ENCODE measurements around the gene SRRM2.
"Not testable (repeated sequence)": the region's sequence is repeated elsewhere in the genome, so short reads cannot be mapped to it uniquely, and the experiment has no call there.

SRRM2 gene

DNA sequence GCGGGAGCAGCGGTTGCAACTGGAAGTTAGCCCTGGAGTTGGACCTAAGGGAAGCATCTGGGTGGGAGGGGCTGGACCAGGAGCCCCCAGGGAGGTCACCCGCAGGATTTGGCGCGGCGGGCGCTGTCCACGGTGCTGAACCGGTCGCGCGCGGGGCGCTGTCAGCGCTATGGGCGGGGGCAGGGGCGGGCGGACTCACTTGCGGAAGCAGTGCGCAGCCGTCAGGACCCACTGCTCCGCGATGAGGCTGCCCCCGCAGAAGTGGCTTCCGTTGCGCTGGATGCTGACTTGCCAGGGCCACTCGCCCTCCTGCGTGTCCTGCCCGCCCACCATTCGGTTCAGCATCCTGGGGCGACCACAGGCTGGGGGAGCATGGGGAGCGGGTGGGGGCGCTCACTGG is 36.9 kb upstream of the SRRM2 start:
- peak; percentile 60 to 84 (median 77) for DNase-seq

DNA sequence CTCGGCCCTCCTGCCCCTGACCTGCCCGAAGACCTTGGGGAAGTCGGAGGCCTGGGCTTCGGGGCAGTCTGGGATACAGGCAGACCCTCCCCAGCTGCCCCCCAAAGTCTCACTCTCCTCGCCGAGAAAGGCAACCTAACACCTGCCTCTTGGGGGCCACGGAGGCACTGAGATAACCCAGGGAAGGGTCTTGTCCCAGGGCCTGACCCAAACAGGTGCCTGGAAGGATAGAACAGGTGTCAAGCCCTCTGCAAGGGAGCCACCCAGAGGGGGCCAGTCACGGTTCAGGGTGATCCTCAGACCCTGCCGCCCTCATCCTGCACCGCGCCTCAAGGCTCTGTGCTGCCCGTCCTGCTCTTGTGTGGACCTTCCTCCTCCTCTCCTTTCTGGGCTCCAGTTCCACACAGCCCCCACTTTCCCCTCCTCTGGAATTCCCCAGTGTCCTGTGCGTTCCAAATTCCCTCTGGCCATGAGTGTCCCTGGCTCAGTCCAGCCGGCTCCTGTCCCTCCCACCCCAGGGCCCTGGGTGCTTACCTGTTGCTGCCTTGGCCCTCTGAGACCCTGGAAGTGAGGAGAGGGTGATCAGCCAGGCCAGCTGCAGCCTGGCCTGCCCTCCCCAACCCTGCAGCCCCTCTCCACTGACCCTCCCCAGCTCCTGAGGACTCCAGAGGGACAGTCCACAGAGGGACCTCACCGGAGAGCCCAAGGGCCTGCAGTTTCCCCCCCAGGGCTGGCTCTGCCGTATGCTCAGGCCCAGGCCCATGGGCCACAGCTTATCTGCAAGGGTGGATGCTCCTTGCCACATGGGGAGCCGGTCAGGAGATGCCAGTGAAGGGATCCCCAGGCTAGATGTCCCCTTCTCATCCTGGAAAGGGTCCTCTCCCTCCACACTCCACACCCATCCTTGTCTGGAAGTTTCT is 36.2 kb upstream of the SRRM2 start:
- no peak for DNase-seq

DNA sequence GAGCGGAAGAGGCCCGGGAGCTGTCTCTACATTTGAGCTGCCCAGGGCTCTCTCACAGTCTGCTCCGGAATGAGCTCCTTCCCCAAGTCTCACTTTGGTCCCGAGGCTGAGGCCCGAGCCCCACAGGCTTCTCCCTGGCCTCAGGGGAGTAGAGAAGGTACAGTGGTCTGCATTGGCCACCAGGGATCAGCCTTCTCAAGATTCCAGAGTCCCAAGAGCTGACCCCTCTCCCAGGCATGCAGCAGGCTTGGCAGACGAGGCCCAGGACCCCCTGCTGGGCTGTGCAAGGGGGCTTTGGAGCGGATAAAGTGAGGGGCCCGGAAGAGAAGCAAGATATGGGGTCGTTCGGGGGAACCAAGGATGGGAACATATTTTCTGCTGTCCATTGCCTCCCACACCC is 35.5 kb upstream of the SRRM2 start:
- no peak for DNase-seq

DNA sequence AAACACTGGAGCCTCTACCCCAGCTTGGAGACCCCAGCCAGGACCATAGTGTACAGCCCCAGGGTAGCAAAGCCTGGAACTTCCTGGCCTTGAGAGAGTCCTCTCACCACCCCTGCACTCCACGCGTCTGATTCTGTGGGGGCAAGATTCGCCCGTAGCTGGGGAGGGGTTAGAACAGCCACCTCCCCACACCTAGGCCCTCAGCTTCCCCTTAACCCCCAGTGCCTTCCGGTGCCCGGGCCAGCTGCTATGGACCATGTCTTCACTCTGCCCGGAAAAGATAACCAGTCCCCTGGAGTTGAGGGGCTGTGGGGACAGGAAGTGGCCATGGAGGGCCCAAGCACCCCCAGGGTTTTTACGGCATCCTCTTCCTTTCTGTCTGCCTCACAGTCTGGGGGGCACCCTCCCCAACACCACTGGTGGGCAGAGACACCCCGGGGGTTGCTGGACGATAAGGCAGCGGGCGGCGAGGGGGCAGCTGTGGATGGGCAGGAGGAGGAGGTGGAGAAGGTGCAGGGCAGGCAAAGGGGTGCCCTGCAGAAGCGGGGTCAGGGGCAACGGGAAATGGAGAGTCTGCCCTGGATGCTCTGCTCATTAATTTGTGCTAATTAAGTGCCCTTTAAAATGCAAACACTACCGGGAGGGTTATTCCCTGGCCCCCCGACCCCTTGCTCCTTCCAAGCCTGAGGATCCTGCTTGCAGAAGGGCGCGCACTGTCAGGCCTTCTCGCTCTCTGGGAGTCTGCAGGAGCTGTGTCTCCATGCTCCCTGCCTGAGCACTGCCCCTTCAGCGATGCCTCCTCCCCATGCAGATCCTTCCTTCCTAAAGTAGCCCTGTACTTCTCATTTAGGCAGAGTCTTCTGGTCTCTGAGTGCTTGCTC is 34.8 kb upstream of the SRRM2 start:
- DNase-seq, result no peak

DNA sequence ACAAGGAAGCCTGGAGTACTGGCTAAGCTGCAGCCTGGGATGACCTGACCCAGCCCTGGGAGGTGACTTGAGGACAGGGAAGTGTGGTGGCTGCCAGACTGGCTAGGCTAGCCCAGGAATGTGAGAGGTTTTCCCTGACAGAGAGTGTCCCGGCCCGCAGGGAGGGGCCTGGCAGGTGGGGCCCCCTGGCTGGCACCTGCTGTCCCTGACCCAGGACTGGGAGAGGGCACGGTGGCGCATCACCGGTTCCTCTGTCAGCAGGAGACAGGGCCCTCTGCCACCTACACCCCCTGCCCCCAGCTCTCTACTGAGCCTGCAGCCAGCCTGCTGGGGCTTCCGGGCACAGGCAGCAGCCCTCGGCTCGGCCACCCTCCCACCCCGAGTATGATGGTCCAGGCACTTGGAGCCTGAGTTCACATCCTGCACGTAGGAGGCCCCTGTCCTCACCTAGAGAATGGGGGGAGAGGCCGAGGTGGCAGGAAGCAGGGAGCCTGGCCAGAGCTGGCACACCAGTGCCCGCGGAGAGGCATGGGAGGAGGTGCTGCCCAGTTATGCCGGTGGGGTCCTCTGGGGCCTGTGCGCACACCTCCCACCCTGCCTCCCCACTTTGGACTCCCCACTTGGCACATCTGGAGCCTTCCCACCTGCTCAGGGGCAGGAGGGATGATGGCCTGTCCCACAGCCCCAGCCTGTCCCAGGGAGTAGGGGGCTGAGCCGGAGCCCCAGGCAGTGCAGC is 32.9 kb upstream of the SRRM2 start:
- no peak for DNase-seq

DNA sequence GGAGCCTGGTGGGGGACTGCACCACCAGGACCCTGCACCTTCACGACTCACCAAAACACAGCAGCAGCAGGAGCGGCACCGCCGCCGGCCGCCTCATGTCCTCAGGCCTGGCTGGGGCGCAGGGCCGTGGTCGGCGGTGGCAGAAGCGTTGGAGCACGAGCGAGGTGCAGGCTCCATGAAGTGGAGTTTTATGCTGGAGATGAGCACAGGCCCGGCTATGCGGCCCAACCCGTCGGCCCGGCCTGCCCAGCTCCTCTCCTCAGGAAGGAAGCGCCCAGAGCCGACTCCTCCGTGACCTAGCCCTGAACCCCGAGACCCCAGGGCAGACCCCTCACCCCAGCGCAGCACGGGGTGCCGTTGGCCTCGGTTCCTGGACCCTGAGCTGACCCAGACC is 32.4 kb upstream of the SRRM2 start, which contains the start of gene PRSS27:
TSS of gene PRSS27 (minus strand) at position 161 of the 394 bp plus-strand sequence. CDS start at position 97, 64 bp downstream.
- DNase-seq, result no peak

DNA sequence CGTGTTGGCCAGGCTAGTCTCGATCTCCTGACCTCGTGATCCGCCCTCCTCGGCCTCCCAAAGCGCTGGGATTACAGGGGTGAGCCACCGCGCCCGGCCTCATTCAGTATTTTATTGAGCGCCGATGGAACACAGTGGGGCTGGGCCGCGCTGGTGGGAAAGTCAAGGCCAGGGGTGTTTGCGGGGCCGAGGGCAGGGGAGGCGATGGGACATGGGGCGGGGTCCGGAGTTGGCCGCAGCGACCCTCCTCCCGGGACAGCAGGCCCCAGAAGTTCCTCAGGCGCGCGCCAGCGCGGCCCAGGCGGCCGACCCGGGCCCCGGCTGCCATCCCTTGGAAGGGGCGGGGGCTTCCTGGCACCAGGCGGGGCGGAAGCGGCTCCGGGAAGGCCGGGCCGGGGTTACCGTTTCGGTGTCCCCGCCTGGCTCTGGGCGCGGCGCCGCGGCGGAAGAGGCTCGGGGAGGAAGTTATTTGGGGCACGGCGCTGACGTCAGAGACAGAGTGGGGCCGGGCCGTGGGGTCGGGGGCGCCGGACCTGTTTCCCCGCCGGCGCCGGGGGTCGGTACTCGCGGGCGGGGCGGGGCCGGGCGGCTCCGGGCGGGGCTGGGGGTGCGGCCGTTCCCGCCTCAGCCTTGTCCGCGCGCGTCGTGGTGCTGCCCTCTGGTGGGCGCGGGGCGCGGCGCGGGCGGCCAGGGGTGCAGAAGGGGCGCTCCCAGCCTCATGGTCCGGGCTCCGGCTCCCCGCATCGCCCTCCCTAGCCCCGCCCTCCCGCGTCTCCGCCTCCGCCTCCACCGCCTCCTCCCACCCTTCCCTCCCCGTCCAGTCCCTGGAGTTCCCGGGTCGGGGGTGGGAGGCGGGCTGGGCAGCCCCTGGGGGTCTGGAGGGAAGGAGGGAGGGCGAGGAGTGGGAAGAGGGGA is 31.5 kb upstream of the SRRM2 start:
- peak; percentile 74 to 91 (median 84) for DNase-seq

DNA sequence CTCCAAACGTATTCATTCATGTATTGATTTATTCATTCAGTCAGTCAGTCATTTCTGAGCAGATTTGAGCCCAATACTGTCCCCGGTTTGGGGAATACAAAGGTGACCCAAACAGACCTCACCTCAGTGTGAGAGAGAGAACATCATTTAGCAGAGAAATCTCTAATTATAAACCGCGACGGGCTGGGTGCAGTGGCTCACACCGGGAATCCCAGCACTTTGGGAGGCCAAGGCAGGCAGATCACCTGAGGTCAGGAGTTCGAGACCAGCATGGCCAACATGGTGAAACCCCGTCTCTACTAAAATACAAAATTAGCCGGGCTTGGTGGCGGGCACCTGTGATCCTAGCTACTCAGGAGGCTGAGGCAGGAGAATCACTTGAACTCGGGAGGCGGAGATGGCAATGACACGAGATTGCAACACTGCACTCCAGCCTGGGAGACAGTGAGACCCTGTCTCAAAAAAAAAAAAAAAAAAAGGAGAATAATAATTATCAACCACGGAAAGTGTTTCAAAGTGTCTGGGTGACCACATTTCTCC is 30.7 kb upstream of the SRRM2 start:
- not testable (repeated sequence) for DNase-seq

DNA sequence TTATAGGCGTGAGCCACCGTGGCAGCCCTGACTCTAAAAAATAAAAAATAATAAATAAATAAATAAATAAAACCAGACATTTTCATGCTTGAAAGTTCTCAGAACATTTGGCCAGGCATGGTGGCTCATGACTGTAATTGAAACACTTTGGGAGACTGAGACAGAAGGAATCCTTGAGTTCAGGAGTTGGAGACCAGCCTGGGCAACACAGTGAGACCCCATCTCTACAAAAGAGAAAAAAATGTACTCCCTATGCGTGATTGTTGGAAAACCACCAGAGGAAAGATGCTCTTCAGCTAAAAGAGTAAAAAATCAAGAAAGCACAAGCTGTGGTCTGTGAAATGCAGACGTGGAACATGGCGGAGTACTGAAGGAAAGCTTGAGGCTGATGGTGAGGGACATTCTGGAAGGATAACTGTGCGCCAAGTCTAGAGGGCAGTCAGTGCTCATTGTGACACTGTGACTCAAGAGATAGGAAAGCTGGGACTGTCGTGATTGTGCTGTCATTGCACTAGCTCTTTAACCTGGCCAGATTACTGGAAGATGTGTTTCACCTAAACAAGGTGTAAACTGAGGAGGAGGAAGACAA is 28.3 kb upstream of the SRRM2 start:
- no peak for DNase-seq

DNA sequence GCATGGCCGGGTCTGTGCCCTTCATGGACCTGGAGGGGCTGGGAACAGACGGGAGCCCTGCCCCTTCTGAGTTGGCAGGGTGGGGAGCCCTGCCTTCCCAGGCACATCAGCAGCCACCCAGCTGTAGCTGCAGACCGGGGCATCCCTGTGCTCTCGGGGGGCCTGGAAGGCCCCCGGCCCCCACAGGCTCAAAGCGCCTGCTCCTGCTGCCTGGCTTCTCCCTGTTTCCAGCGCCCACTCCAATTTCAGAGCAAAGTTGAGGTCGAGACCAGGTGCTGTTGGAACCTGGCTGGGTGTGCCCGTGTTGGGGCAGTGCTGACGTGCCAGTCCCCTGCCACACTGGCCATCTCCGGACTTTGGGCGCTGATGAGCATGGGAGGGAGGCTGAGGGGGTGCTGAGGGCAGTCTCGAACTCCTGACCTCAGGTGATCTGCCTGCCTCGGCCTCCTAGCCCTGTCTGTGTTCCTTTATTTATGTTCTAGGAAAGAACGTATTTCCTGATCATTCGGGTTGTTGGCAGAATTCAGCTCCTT is 27.6 kb upstream of the SRRM2 start:
- DNase-seq, result no peak

DNA sequence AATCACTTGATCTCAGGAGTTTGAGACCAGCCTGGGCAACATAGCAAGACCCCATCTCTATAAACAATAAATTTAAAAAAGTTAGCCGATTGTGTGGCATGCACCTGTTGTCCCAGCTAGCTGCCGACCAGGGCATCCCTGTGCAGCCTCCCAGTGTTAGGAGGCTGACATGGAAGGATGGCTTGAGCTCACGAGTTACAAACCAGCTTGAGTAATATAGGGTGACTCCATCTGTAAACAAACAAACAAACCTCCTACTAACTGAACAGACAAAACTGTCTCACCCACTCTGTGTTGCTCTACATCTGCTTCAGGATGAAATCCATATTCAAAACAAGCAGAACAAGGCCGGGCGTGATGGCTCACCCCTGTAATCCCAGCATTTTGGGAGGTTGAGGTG is 25.5 kb upstream of the SRRM2 start:
- DNase-seq, result no peak

DNA sequence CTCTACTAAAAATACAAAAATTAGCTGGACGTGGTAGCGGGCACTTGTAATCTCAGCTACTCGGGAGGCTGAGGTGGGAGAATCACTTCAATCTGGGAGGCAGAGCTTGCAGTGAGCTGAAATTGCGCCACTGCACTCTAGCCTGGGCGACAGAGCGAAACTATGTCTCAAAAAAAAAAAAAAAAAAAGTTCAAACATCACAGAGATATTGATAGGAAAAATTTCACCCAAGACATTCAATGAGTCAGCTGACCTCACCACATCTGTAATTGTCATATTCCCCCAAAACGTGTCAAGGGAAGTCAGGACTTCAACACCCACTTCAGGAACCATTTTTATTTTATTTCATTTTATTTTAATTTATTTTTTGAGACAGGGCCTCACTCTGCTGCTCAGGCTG is 24.4 kb upstream of the SRRM2 start:
- DNase-seq, result no peak

DNA sequence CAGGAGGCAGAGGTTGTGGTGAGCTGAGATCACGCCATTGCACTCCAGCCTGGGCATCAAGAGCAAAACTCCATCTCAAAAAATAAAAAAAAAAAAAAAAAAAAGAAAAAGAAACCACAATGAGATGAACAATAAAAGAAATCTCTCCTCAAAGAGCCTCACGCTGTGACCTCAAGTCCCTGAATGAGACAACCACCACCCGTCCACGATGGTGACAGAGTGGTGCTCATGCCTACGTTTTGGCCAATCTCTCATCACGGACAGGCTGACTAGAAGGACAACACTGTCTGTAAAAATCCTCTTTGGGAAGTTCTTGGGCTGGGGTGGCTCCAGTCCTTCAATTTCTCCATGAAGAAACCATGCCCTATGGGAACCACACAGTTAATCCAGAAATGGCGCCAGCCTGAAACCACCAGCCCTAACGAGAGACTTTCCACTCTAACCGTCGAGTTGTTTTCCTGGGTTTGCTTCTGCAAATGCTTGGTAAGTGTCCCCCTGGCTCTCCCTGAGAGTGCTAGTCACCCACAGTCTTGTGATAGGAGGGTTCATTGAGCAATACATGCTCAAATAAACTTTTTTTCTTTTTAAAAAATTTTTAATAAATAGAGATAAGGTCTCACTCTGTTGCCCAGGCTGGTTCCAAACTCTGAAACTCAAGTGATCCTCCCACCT is 17.5 kb upstream of the SRRM2 start:
- no peak for DNase-seq

DNA sequence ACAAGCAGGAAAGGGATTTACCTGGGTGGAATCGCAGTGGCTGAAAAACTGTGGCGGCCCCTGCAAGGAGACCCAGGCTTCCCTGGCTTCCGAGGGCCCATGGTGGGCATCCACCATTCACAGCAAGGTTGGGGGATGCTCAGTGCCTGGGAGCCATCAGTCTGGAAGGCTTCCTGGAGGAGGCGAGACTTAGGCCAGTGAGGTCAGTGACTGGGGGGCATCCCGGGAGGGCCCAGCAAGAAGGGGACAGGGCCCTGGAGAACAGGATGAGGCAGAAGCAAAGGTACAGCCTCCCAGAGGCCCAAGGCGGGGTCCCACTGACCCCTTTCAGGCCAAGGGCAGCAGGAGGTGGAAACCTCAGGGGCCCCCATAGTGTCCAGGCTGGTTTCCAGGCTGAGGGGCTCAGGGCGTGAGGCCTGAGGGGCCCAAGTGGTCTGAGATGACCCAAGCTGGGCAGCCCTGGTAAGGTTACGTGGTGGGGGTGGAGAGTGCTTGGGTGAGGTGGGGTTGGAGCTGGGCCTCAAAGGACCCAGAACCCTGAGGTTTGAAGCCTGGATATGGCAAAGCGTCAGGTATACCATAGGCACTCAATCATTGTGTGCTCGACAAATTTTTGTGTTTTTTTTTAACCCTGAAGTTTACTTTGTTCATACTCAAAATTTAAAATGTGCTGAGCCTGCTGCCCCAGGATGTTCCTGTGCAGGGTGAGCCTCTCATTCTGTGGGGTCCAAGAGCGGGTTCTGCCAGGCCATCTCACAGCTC is 15.8 kb upstream of the SRRM2 start:
- DNase-seq, result no peak

DNA sequence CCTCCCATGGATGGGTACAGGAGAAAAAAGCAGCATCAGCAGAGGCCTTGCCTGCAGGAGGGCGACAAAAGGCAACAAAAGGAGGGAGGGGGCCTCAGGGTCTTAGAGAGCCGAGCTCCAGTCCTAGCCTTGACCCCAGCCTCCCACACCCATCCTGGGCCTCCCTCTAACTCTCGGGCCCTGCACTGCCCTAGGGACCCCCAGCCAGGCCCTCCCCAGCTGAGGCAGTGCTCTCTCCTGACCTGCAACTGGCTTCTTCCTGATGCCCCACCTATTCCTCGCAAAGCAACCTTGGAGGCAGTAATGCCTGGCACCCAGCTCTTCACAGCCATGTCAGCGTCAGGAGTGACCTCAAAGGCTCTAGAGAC is 15.2 kb upstream of the SRRM2 start:
- DNase-seq, result no peak

DNA sequence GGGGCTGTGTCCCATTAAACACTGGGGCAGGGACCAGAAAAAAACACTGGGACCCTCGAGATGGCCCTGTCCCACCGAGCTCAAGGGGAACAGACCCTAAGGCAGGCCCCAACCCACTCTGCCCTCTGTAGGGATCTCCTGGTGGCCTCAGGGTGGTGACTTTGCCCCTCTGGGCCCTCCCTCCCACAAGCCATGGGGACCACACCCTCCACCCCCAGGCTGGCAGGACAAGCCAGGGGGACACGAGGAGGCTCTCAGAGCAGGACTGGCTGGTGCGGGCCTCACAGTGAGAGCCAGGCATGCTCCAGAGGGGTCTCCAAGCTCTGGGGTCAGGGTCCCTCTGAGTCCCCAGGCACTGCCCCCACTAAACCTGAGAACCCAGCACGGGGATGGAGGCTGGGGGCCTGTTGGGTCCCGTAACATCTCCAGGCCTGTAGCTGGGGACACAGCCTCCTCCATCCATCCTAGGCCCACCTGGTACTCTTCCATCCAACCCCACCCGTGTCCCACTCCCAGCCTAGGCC is 14.5 kb upstream of the SRRM2 start:
- DNase-seq, result no peak

DNA sequence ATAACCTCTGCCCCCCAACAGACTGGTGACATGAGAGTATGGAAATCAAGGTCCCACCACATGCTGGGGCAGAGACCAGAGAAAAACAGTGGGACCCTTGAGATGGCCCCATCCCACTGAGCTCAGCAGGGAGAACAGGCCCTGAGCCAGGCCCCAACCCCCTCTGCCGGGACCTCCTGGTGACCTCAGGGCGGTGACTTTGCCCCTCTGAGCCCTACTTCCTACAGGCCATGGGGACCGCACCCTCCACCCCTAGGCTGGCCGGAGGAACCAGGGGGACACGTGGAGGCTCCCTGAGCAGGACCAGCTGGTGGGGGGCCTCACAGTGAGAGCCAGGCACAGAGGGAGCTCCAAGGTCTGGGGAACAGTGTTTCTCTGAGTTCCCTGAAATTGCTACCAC is 13.8 kb upstream of the SRRM2 start:
- DNase-seq, result no peak

DNA sequence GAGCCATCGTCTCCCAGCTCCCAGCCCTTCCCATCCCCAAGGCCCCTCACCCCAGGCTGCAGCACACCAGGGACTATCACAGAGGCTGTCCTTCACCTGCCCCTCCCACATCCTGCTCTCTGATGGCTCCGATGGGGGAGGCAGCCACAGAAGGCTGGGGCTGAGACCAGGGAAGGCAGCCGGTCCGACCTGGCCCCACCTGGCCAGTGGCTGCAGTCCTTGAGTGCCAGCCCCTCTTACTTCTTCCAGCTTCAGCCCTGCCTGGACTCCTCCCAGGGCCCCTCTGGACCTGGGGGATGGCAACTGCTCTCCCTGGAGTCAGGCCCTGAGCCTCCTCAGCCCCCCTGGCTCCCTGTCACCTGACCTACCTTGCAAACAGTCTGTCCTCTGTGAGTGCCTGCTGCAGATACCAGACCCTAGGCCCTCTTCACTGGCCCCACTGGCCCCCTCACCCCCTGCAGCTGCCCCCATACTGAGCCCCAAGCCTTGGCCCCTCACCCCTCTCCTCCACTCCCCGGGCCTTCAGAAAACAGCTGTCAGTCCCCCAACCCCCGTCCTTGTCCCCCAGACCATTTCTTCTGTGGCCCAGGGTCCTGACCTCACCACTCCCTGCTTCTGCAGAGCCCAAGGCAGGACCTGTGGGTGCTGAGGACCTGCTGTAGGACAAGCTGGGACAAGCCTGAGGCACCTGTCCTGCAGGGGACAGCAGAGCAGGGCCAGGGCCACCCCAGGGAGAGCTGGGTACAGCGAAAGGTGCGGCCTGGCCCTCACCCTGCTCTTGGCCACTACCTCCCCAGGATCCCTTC is 12.6 kb upstream of the SRRM2 start:
- no peak for DNase-seq

DNA sequence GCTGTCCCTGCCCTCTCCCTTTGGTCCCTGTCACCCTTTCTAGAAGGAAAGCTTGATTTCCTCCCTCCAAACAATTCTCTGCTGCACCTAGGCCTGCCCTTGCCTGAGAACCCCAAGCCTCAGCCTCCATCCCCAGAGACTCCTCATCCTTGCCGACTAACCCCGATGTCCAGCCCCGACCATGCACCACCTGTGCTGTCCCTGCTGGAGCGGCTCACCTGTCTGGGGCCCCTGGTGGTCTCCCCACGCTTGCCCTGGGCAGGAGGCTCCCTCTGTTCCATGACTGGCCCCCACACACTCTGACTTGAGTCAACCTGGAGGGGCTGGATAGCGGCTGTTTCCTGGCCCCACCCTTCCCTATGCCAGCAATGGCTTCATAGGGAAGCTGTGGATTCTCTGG is 12.0 kb upstream of the SRRM2 start:
- no peak for DNase-seq
